ENCODE results near the gene HERC3.

Gene HERC3

GRCh38 chr4:88673886-88674285 is 81.6 kb downstream of the HERC3 start:
- TF ChIP-seq, protein P1, sequence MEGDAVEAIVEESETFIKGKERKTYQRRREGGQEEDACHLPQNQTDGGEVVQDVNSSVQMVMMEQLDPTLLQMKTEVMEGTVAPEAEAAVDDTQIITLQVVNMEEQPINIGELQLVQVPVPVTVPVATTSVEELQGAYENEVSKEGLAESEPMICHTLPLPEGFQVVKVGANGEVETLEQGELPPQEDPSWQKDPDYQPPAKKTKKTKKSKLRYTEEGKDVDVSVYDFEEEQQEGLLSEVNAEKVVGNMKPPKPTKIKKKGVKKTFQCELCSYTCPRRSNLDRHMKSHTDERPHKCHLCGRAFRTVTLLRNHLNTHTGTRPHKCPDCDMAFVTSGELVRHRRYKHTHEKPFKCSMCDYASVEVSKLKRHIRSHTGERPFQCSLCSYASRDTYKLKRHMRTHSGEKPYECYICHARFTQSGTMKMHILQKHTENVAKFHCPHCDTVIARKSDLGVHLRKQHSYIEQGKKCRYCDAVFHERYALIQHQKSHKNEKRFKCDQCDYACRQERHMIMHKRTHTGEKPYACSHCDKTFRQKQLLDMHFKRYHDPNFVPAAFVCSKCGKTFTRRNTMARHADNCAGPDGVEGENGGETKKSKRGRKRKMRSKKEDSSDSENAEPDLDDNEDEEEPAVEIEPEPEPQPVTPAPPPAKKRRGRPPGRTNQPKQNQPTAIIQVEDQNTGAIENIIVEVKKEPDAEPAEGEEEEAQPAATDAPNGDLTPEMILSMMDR (IDR thresholded peaks at IDR 0.05; ENCODE audit: unreplicated experiment in 3 of 3) = no peak
- H3K4me3 Mint-ChIP-seq = no peak overlapping the region
- peaks cover 12% of the 10 kb centered on the region for H3K36me3 Mint-ChIP-seq (ENCODE audit: low read depth)
- no peaks in the 10 kb centered on the region for H3K27me3 Mint-ChIP-seq (ENCODE audit: low read depth)
- no peak overlapping the region for H3K27ac Mint-ChIP-seq
- H3K4me1 Mint-ChIP-seq = no peaks in the 10 kb centered on the region
- no peaks in the 10 kb centered on the region for H3K9me3 Mint-ChIP-seq

- no peaks in the 10 kb centered on the region for H3K27me3 Mint-ChIP-seq (ENCODE audit: low read depth)
- no peak overlapping the region for H3K4me3 Mint-ChIP-seq
- no peak overlapping the region for H3K27ac Mint-ChIP-seq
- H3K9me3 Mint-ChIP-seq = no peaks in the 10 kb centered on the region
- TF ChIP-seq, protein P1 (IDR thresholded peaks at IDR 0.05; ENCODE audit: unreplicated experiment in 3 of 3) = no peak
- peaks cover 19% of the 10 kb centered on the region for H3K36me3 Mint-ChIP-seq (ENCODE audit: low read depth)
- no peaks in the 10 kb centered on the region for H3K4me1 Mint-ChIP-seq
These were observed 82.3 kb downstream of the HERC3 start for GRCh38 chr4:88674565-88674964.

DNA sequence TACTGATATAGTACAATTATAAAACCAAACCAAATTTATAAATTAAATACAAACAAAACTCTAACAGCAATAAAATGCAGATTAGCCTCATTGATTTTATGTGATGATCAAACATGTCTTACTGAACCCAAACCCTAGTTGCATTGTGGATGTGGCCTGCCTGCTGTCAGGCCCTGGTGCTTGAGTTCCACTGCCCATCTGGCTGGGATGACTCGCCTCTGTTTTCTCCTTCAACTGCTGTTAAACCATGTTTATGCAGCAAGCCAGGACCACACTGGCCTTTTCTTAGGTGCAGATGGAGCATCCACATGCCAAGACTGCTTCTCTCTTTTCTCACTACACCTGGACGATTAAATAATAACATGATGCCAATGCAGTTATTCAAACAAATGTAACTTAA is 82.7 kb downstream of the HERC3 start:
- Mint-ChIP-seq H3K4me1 (no peaks in the 10 kb centered on the region), H3K9me3 (no peaks in the 10 kb centered on the region), H3K27ac (no peak overlapping the region), H3K36me3 (ENCODE audit: low read depth) (peaks cover 23% of the 10 kb centered on the region), H3K27me3 (ENCODE audit: low read depth) (no peaks in the 10 kb centered on the region), H3K4me3 (no peak overlapping the region)
- TF ChIP-seq, protein P1 (IDR thresholded peaks at IDR 0.05; ENCODE audit: unreplicated experiment in 3 of 3) = no peak

- no peak overlapping the region for H3K27ac Mint-ChIP-seq
- H3K27me3 Mint-ChIP-seq (ENCODE audit: low read depth) = no peaks in the 10 kb centered on the region
- TF ChIP-seq, protein P1 (IDR thresholded peaks at IDR 0.05; ENCODE audit: unreplicated experiment in 3 of 3) = no peak
- no peaks in the 10 kb centered on the region for H3K4me1 Mint-ChIP-seq
- no peaks in the 10 kb centered on the region for H3K9me3 Mint-ChIP-seq
- H3K4me3 Mint-ChIP-seq = no peak overlapping the region
- peaks cover 28% of the 10 kb centered on the region for H3K36me3 Mint-ChIP-seq (ENCODE audit: low read depth)
These were observed 83.3 kb downstream of the HERC3 start for GRCh38 chr4:88675543-88675942.

GRCh38 chr4:88681209-88681608 is 88.9 kb downstream of the HERC3 start:
- H3K4me1 Mint-ChIP-seq = no peaks in the 10 kb centered on the region
- no peak overlapping the region for H3K27ac Mint-ChIP-seq
- H3K4me3 Mint-ChIP-seq = no peak overlapping the region
- H3K27me3 Mint-ChIP-seq (ENCODE audit: low read depth) = no peaks in the 10 kb centered on the region
- peaks cover 65% of the 10 kb centered on the region for H3K36me3 Mint-ChIP-seq (ENCODE audit: low read depth)
- H3K9me3 Mint-ChIP-seq = peaks cover 8% of the 10 kb centered on the region
- TF ChIP-seq, protein P1 (IDR thresholded peaks at IDR 0.05; ENCODE audit: unreplicated experiment in 3 of 3) = no peak

GRCh38 chr4:88690355-88690754 is 98.1 kb downstream of the HERC3 start:
- Mint-ChIP-seq H3K27ac (no peak overlapping the region), H3K36me3 (ENCODE audit: low read depth) (peaks cover 22% of the 10 kb centered on the region), H3K27me3 (ENCODE audit: low read depth) (no peaks in the 10 kb centered on the region), H3K9me3 (no peaks in the 10 kb centered on the region), H3K4me1 (no peaks in the 10 kb centered on the region), H3K4me3 (no peak overlapping the region)
- TF ChIP-seq, protein P1 (IDR thresholded peaks at IDR 0.05; ENCODE audit: unreplicated experiment in 3 of 3) = no peak

All from nephron (organoid).